Measurements from ENCODE around the gene TRIM72. TPM values are rescaled to one million over a fixed set of nuclear protein-coding genes. Genes with fewer than 3 reads are reported as not detected.

TRIM72 gene
- polyA plus RNA-seq, 3 donors = 0.04 TPM; not detected in 2

DNA sequence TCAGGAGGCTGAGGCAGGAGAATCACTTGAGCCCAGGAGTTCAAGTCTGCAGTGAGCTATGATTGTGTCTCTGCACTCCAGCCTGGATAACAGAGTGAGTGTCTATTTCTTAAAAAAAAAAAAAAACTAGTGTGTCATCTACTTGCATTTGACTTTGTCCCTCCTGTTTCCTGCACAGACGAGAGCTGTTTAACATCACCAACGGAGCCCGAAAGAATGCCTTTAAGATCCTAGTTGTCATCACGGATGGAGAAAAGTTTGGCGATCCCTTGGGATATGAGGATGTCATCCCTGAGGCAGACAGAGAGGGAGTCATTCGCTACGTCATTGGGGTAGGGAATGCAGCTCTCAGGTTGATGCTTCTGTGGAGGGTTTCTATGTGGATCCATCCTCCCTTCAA is 59.3 kb downstream of the TRIM72 start:
- peaks cover 0 to 3% (median 0%) of the 10 kb centered on the region in 7 donors for H3K9me3 Mint-ChIP-seq
- Histone ChIP-seq H3K4me3 (replicated peaks in 1 of 3; ENCODE audit: low read depth in 2 of 3, low read length in 3 of 3) (no peak overlapping the region), H3K4me1 (ENCODE audit: control insufficient read depth in 1 of 2, insufficient read depth in 2 of 2, low read length in 2 of 2) (no peaks in the 10 kb centered on the region), H3K79me2 (ENCODE audit: insufficient read depth, low read length) (peaks cover 45% of the 10 kb centered on the region), H3K9ac (ENCODE audit: insufficient read depth, low read length, poor library complexity, severe bottlenecking) (no peak overlapping the region), H4K20me1 (ENCODE audit: insufficient read depth, low read length) (peaks cover 90% of the 10 kb centered on the region), H3K9me3 (replicated peaks in 1 of 2; ENCODE audit: control insufficient read depth in 1 of 2, insufficient read depth in 1 of 2, low read length in 2 of 2) (no peaks in the 10 kb centered on the region), H3K4me2 (replicated peaks; ENCODE audit: extremely low read depth, low read length, poor library complexity, severe bottlenecking) (no peak overlapping the region), H2AFZ (ENCODE audit: insufficient read depth, low read depth, low read length, poor library complexity, severe bottlenecking) (no peak overlapping the region), H3K27ac (ENCODE audit: low read depth in 1 of 2, low read length in 2 of 2) (no peak overlapping the region), H3K36me3 (replicated peaks in 1 of 2; ENCODE audit: control insufficient read depth in 1 of 2, insufficient read depth in 2 of 2, low read length in 2 of 2) (peaks cover 84 to 95% of the 10 kb centered on the region in 2 donors), H3K27me3 (ENCODE audit: control insufficient read depth in 2 of 2, insufficient read depth in 2 of 2, low read length in 2 of 2) (no peaks in the 10 kb centered on the region)
- no peak for DNase-seq
- H3K27me3 Mint-ChIP-seq (ENCODE audit: low read depth in 3 of 3) = peaks cover 1 to 2% (median 2%) of the 10 kb centered on the region in 3 donors
- intact Hi-C loops (cut with micrococcal nuclease) = no loop called here
- no peak overlapping the region for H3K27ac Mint-ChIP-seq
- H3K4me3 Mint-ChIP-seq = no peak overlapping the region
- peaks cover 89 to 93% of the 10 kb centered on the region in 2 donors for H3K36me3 Mint-ChIP-seq
- WGBS (ENCODE audit: insufficient coverage) = no CpG with 5 or more reads among the region's 7 CpGs
- TF ChIP-seq, protein P1, sequence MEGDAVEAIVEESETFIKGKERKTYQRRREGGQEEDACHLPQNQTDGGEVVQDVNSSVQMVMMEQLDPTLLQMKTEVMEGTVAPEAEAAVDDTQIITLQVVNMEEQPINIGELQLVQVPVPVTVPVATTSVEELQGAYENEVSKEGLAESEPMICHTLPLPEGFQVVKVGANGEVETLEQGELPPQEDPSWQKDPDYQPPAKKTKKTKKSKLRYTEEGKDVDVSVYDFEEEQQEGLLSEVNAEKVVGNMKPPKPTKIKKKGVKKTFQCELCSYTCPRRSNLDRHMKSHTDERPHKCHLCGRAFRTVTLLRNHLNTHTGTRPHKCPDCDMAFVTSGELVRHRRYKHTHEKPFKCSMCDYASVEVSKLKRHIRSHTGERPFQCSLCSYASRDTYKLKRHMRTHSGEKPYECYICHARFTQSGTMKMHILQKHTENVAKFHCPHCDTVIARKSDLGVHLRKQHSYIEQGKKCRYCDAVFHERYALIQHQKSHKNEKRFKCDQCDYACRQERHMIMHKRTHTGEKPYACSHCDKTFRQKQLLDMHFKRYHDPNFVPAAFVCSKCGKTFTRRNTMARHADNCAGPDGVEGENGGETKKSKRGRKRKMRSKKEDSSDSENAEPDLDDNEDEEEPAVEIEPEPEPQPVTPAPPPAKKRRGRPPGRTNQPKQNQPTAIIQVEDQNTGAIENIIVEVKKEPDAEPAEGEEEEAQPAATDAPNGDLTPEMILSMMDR (IDR thresholded peaks at IDR 0.05) = no peak
- H3K4me1 Mint-ChIP-seq = peaks cover 4% of the 10 kb centered on the region

DNA sequence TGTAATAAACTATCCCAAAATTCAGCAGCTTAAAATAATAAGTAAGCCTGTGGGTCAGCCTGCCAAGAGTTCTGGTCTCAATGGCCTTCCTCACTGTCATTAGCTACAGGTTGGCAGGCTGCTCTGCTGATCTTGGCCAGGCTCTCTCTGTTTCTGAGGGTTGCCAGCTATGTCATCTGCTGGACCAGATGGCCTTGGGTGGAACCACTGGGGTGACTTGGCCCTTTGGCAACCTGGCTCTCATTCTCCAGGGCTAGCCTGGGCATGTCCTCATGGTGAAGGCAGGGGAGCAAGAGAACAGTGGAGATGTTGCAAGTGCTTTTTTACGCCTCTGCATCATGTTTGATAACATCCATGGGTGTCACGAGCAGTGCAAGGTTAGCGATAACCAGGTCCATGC is 59.8 kb downstream of the TRIM72 start:
- Histone ChIP-seq H4K20me1 (ENCODE audit: insufficient read depth, low read length) (peaks cover 90% of the 10 kb centered on the region), H3K9me3 (replicated peaks in 1 of 2; ENCODE audit: control insufficient read depth in 1 of 2, insufficient read depth in 1 of 2, low read length in 2 of 2) (no peaks in the 10 kb centered on the region), H3K79me2 (ENCODE audit: insufficient read depth, low read length) (peaks cover 45% of the 10 kb centered on the region), H3K4me3 (replicated peaks in 1 of 3; ENCODE audit: low read depth in 2 of 3, low read length in 3 of 3) (no peak overlapping the region), H3K27me3 (ENCODE audit: control insufficient read depth in 2 of 2, insufficient read depth in 2 of 2, low read length in 2 of 2) (no peaks in the 10 kb centered on the region), H3K27ac (ENCODE audit: low read depth in 1 of 2, low read length in 2 of 2) (no peak overlapping the region), H3K4me1 (ENCODE audit: control insufficient read depth in 1 of 2, insufficient read depth in 2 of 2, low read length in 2 of 2) (no peaks in the 10 kb centered on the region), H2AFZ (ENCODE audit: insufficient read depth, low read depth, low read length, poor library complexity, severe bottlenecking) (no peak overlapping the region), H3K36me3 (replicated peaks in 1 of 2; ENCODE audit: control insufficient read depth in 1 of 2, insufficient read depth in 2 of 2, low read length in 2 of 2) (peaks cover 84 to 94% of the 10 kb centered on the region in 2 donors), H3K9ac (ENCODE audit: insufficient read depth, low read length, poor library complexity, severe bottlenecking) (no peak overlapping the region), H3K4me2 (replicated peaks; ENCODE audit: extremely low read depth, low read length, poor library complexity, severe bottlenecking) (no peak overlapping the region)
- Mint-ChIP-seq H3K4me3 (no peak overlapping the region), H3K27ac (peak overlapping the region in 2 of 7 donors; percentile 41 to 57), H3K27me3 (ENCODE audit: low read depth in 3 of 3) (peaks cover 1 to 4% (median 2%) of the 10 kb centered on the region in 3 donors), H3K36me3 (peaks cover 89 to 94% of the 10 kb centered on the region in 2 donors), H3K9me3 (peaks cover 0 to 4% (median 0%) of the 10 kb centered on the region in 7 donors), H3K4me1 (peaks cover 4% of the 10 kb centered on the region)
- intact Hi-C loops (cut with micrococcal nuclease) = no loop called here
- 95% methylated on average over 3 of the region's 3 CpGs for WGBS (ENCODE audit: insufficient coverage)
- no peak for DNase-seq
- TF ChIP-seq, protein P1 (IDR thresholded peaks at IDR 0.05) = no peak
